ENCODE measurements around the gene VIM. TPM values are rescaled to one million over a fixed set of nuclear protein-coding genes. Genes with fewer than 3 reads are reported as not detected.

Gene VIM
- total RNA-seq, 2 donors from 2014 or later: 539 to 1,025 TPM

DNA sequence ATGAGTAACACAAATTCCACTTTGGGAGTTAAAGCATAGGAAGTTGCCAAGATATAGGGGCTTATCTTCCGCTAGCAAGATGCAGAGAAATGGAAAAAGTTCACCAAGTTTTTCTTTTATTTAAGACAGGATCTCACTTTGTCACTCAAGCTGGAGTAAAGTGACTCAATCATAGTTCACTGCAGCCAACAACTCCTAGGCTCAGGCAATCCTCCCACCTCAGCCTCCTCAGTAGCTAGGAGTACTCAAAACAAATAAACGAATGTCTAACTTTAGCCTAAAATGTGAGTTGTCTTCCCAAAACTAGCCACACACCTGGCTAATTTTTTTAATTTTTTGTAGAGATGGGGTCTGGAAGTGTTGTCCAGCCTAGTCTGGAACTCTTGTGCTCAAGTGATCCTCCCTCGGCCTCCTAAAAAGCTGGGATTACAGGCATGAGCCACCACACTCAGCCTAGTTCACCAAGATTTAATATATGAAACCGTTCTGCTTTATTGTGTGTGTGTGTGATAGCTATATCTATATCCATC lies 9.9 kb downstream of the VIM start:
- ATAC-seq: no peak

DNA sequence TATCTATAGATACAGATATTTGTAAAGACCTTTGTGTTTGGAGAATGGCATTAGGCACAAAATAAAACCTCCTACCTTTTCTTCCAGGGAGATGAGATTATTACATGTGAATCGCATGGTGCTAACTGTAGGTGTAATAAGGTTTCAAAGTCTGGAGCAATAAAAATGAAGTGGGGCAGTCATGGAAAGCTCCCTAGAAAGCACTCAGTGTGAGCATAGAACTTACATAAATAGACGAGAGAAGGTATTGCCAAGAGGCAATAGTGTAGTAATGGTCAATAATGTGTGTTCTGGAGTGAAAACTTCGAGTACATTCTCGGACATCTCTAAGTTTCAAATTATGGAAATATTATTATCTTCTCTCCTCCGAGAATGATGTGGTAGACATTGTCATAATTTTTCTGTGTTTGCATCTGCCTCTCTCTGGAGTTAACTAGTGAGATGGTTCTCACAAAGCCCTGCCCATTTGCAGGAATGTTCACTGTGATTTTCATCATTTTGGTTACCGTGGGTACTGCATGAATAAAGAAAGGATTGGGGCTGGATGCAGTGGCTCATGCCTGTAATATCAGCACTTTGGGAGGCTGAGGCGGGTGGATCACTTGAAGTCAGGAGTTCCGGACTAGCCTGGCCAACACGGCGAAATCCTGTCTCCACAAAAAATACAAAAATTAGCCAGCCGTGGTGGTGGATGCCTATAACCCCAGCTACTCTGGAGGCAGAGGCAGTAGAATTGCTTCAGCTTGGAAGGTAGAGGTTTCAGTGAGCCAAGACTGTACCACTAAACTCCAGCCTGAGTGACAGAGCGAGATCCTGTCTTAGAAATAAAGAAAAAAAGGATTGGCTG lies 10.6 kb downstream of the VIM start:
- H3K27me3 ChIP-seq: no peaks in the 10 kb centered on the region
- WGBS, 2 donors: 73 to 74% methylated on average over 12 of the region's 12 CpGs
- intact Hi-C loops (cut with DNase I): no loop called here

More for the DNA sequence above, 9.9 kb downstream of the VIM start:
- Histone ChIP-seq H3K9me3 (no peaks in the 10 kb centered on the region), H3K27ac (no peak overlapping the region), H3K27me3 (no peaks in the 10 kb centered on the region), H3K4me3 (no peak overlapping the region), H3K36me3 (replicated peaks in 1 of 2; ENCODE audit: insufficient read depth in 1 of 2, low read depth in 2 of 2) (peaks cover 5 to 15% of the 10 kb centered on the region in 2 donors), H3K4me1 (peaks cover 14% of the 10 kb centered on the region)
- WGBS, 2 donors: 87 to 91% methylated on average over 4 of the region's 4 CpGs
- TF ChIP-seq, protein P1, sequence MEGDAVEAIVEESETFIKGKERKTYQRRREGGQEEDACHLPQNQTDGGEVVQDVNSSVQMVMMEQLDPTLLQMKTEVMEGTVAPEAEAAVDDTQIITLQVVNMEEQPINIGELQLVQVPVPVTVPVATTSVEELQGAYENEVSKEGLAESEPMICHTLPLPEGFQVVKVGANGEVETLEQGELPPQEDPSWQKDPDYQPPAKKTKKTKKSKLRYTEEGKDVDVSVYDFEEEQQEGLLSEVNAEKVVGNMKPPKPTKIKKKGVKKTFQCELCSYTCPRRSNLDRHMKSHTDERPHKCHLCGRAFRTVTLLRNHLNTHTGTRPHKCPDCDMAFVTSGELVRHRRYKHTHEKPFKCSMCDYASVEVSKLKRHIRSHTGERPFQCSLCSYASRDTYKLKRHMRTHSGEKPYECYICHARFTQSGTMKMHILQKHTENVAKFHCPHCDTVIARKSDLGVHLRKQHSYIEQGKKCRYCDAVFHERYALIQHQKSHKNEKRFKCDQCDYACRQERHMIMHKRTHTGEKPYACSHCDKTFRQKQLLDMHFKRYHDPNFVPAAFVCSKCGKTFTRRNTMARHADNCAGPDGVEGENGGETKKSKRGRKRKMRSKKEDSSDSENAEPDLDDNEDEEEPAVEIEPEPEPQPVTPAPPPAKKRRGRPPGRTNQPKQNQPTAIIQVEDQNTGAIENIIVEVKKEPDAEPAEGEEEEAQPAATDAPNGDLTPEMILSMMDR (IDR thresholded peaks at IDR 0.05): no peak
- TF ChIP-seq POLR2A (IDR thresholded peaks at IDR 0.05): no peak
- intact Hi-C loops (cut with DNase I): no loop called here
- DNase-seq: no peak

GRCh38 chr10:17239345-17240085 lies 11.5 kb downstream of the VIM start:
- WGBS, 2 donors: 89 to 92% methylated on average over 6 of the region's 6 CpGs
- H3K27ac ChIP-seq: no peak overlapping the region
- no peaks in the 10 kb centered on the region for H3K27me3 ChIP-seq
- H3K4me1 ChIP-seq: no peaks in the 10 kb centered on the region
- DNase-seq (no peak), ATAC-seq (no peak)
- no peak for TF ChIP-seq POLR2A (IDR thresholded peaks at IDR 0.05)
- TF ChIP-seq, protein P1 (IDR thresholded peaks at IDR 0.05): no peak
- H3K9me3 ChIP-seq: no peaks in the 10 kb centered on the region
- peaks cover 5 to 15% of the 10 kb centered on the region in 2 donors for H3K36me3 ChIP-seq (replicated peaks in 1 of 2; ENCODE audit: insufficient read depth in 1 of 2, low read depth in 2 of 2)
- no peak overlapping the region for H3K4me3 ChIP-seq
- intact Hi-C loops (cut with DNase I): no loop called here

More for the DNA sequence above, 10.6 kb downstream of the VIM start:
- H3K4me1 ChIP-seq: peaks cover 8% of the 10 kb centered on the region
- H3K27ac ChIP-seq: no peak overlapping the region
- H3K36me3 ChIP-seq (replicated peaks in 1 of 2; ENCODE audit: insufficient read depth in 1 of 2, low read depth in 2 of 2): peaks cover 5 to 15% of the 10 kb centered on the region in 2 donors
- ATAC-seq (no peak), DNase-seq (peak in 1 of 4 donors; percentile 6)
- no peak for TF ChIP-seq POLR2A (IDR thresholded peaks at IDR 0.05)
- TF ChIP-seq, protein P1 (IDR thresholded peaks at IDR 0.05): no peak
- H3K4me3 ChIP-seq: no peak overlapping the region
- H3K9me3 ChIP-seq: no peaks in the 10 kb centered on the region

- intact Hi-C loops (cut with DNase I): no loop called here
- 89 to 100% methylated on average over 2 of the region's 2 CpGs for WGBS, 2 donors
- H3K27me3 ChIP-seq: no peaks in the 10 kb centered on the region
- ATAC-seq (no peak), DNase-seq (no peak)
- H3K4me1 ChIP-seq: no peaks in the 10 kb centered on the region
- no peak overlapping the region for H3K4me3 ChIP-seq
- H3K36me3 ChIP-seq (replicated peaks in 1 of 2; ENCODE audit: insufficient read depth in 1 of 2, low read depth in 2 of 2): peaks cover under 1 to 10% of the 10 kb centered on the region in 2 donors
- H3K9me3 ChIP-seq: no peaks in the 10 kb centered on the region
- no peak overlapping the region for H3K27ac ChIP-seq
- TF ChIP-seq, protein P1 (IDR thresholded peaks at IDR 0.05): no peak
Observed at GRCh38 chr10:17240096-17240495, 12.1 kb downstream of the VIM start.
